Measurements from ENCODE around the gene LRP1.

Gene LRP1

DNA sequence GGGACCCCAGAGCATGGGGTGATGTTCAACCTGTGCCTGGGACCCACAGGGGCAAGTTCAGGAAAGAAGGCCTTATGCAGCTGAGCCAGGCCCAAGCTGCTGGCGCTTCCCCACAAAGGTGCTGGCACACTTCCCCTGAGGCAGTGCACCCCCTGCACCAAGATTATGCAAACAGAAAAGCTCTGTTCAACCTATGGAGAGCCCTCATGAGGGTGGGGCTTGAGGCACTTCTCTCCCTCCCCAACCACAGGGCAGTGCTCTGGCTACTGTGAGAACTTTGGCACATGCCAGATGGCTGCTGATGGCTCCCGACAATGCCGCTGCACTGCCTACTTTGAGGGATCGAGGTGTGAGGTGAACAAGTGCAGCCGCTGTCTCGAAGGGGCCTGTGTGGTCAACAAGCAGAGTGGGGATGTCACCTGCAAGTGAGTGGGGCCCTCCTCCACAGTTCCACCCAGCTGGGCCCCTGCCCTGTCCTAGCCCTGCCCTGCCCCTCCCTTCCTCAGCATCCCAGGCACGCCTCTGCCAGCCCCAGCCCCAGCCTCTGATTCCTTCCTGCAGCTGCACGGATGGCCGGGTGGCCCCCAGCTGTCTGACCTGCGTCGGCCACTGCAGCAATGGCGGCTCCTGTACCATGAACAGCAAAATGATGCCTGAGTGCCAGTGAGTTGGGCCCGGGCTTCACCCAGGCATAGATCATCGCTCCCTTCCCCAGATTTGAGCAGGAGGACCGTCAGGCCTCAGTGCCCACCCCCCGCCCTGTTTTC lies 82.8 kb downstream of the LRP1 start:
- peaks cover 8 to 60% of the 10 kb centered on the region in 2 donors for H3K36me3 ChIP-seq (ENCODE audit: control insufficient read depth in 1 of 2, insufficient read depth in 2 of 2, low read length in 2 of 2)
- no peak overlapping the region for H3K27ac ChIP-seq (ENCODE audit: low read length)
- H3K4me3 ChIP-seq (ENCODE audit: low read depth in 1 of 2, low read length in 2 of 2), result no peak overlapping the region

DNA sequence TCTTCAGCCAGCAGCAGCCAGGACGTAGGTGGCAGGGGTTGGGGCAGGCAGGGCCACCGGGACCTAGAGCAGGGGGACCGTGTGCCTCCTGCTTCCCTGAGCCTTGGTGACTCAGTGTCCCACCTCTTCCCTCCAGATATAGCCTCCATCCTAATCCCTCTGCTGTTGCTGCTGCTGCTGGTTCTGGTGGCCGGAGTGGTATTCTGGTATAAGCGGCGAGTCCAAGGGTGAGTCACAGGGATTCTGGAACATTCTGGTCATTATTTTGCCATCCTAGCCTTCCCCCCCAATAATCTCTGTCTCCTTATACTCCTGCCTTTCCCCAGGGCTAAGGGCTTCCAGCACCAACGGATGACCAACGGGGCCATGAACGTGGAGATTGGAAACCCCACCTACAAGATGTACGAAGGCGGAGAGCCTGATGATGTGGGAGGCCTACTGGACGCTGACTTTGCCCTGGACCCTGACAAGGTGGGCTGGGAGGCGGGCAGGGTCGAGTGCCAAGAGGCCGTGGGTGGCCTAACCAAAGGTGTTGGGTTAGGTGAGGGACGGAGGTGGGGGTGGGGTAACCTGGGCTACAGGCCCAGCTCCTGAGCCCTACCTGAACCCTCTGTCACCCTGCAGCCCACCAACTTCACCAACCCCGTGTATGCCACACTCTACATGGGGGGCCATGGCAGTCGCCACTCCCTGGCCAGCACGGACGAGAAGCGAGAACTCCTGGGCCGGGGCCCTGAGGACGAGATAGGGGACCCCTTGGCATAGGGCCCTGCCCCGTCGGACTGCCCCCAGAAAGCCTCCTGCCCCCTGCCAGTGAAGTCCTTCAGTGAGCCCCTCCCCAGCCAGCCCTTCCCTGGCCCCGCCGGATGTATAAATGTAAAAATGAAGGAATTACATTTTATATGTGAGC lies 83.8 kb downstream of the LRP1 start:
- no peak overlapping the region for H3K4me3 ChIP-seq (ENCODE audit: low read depth in 1 of 2, low read length in 2 of 2)
- peaks cover 3 to 53% of the 10 kb centered on the region in 2 donors for H3K36me3 ChIP-seq (ENCODE audit: control insufficient read depth in 1 of 2, insufficient read depth in 2 of 2, low read length in 2 of 2)
- H3K9me3 ChIP-seq (ENCODE audit: control insufficient read depth in 1 of 2, low read length in 2 of 2), result no peaks in the 10 kb centered on the region
- no peak overlapping the region for H3K27ac ChIP-seq (ENCODE audit: low read length)
- peaks cover 22% of the 10 kb centered on the region for H3K27me3 ChIP-seq (ENCODE audit: low read depth, low read length)
- peaks cover 0 to 38% of the 10 kb centered on the region in 2 donors for H3K4me1 ChIP-seq (ENCODE audit: control insufficient read depth in 1 of 2, insufficient read depth in 2 of 2, low read length in 2 of 2)

More for the DNA sequence above, 82.8 kb downstream of the LRP1 start:
- Histone ChIP-seq H3K4me1 (ENCODE audit: control insufficient read depth in 1 of 2, insufficient read depth in 2 of 2, low read length in 2 of 2) (peaks cover 0 to 31% of the 10 kb centered on the region in 2 donors), H3K27me3 (ENCODE audit: low read depth, low read length) (peaks cover 18% of the 10 kb centered on the region), H3K9me3 (ENCODE audit: control insufficient read depth in 1 of 2, low read length in 2 of 2) (no peaks in the 10 kb centered on the region)

DNA sequence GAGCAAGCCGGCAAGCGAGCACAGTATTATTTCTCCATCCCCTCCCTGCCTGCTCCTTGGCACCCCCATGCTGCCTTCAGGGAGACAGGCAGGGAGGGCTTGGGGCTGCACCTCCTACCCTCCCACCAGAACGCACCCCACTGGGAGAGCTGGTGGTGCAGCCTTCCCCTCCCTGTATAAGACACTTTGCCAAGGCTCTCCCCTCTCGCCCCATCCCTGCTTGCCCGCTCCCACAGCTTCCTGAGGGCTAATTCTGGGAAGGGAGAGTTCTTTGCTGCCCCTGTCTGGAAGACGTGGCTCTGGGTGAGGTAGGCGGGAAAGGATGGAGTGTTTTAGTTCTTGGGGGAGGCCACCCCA lies 84.4 kb downstream of the LRP1 start:
- Histone ChIP-seq H3K27ac (ENCODE audit: low read length) (no peak overlapping the region), H3K4me1 (ENCODE audit: control insufficient read depth in 1 of 2, insufficient read depth in 2 of 2, low read length in 2 of 2) (peaks cover 0 to 45% of the 10 kb centered on the region in 2 donors)

DNA sequence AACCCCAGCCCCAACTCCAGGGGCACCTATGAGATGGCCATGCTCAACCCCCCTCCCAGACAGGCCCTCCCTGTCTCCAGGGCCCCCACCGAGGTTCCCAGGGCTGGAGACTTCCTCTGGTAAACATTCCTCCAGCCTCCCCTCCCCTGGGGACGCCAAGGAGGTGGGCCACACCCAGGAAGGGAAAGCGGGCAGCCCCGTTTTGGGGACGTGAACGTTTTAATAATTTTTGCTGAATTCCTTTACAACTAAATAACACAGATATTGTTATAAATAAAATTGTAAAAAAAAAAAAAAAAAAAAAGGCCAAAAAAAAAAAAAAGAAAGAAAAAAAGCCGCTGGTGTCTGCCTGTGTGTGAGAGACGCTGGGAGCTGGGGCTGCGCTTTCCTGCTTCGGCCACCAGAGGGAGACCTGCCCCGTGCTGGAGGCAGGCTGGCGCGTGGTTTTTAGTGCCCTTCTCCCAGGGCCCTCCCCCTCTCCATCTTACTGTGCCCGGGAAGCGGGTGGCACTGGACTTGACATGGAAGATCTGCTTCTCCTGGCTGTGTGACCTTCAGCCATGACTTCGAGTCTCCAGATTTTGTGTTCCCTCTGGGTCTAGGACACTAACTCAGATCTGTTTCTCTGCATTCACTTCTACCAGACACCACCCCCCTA lies 84.9 kb downstream of the LRP1 start:
- no peak overlapping the region for H3K27ac ChIP-seq (ENCODE audit: low read length)
- H3K27me3 ChIP-seq (ENCODE audit: low read depth, low read length), result peaks cover 33% of the 10 kb centered on the region
- peaks cover 0 to 48% of the 10 kb centered on the region in 2 donors for H3K4me1 ChIP-seq (ENCODE audit: control insufficient read depth in 1 of 2, insufficient read depth in 2 of 2, low read length in 2 of 2)
- peaks cover 3 to 46% of the 10 kb centered on the region in 2 donors for H3K36me3 ChIP-seq (ENCODE audit: control insufficient read depth in 1 of 2, insufficient read depth in 2 of 2, low read length in 2 of 2)
- no peaks in the 10 kb centered on the region for H3K9me3 ChIP-seq (ENCODE audit: control insufficient read depth in 1 of 2, low read length in 2 of 2)
- no peak overlapping the region for H3K4me3 ChIP-seq (ENCODE audit: low read depth in 1 of 2, low read length in 2 of 2)

More for the DNA sequence above, 84.4 kb downstream of the LRP1 start:
- H3K4me3 ChIP-seq (ENCODE audit: low read depth in 1 of 2, low read length in 2 of 2), result no peak overlapping the region
- no peaks in the 10 kb centered on the region for H3K9me3 ChIP-seq (ENCODE audit: control insufficient read depth in 1 of 2, low read length in 2 of 2)
- peaks cover 3 to 50% of the 10 kb centered on the region in 2 donors for H3K36me3 ChIP-seq (ENCODE audit: control insufficient read depth in 1 of 2, insufficient read depth in 2 of 2, low read length in 2 of 2)
- peaks cover 28% of the 10 kb centered on the region for H3K27me3 ChIP-seq (ENCODE audit: low read depth, low read length)

DNA sequence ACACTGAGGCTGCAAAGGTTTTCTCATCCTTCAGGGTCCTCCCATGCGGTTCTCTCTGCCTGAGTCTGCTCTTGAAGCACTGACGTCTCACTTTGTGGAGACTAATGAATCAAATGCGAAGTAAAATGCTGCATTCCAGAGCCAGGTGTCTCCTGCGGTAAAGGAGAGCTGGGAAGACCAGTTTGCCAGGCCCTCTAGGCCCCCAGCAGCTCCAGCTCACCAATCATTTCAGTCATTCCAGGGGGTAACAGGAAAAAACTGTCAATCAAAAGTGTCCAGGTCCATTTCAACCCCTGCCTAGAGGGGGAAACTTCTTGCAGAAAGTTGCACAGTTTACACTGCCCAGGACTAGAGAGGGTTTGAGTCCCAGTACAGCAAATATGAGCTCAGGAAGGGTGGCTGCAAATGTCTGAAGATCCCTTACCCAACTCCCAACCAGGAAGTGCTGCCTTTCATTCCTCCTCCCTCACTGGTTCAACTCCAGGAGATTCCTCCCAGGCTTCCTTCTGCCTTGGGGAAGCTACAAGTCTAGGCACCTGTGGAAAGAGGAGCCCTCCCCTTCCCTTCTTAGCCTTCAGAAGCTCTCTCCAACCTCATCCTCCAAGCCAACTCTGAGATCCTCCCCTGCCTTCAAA lies 85.6 kb downstream of the LRP1 start:
- Histone ChIP-seq H3K27ac (ENCODE audit: low read length) (no peak overlapping the region), H3K27me3 (ENCODE audit: low read depth, low read length) (peaks cover 40% of the 10 kb centered on the region), H3K4me1 (ENCODE audit: control insufficient read depth in 1 of 2, insufficient read depth in 2 of 2, low read length in 2 of 2) (peaks cover 0 to 48% of the 10 kb centered on the region in 2 donors), H3K4me3 (ENCODE audit: low read depth in 1 of 2, low read length in 2 of 2) (no peak overlapping the region), H3K9me3 (ENCODE audit: control insufficient read depth in 1 of 2, low read length in 2 of 2) (no peaks in the 10 kb centered on the region), H3K36me3 (ENCODE audit: control insufficient read depth in 1 of 2, insufficient read depth in 2 of 2, low read length in 2 of 2) (peaks cover 3 to 40% of the 10 kb centered on the region in 2 donors)

DNA sequence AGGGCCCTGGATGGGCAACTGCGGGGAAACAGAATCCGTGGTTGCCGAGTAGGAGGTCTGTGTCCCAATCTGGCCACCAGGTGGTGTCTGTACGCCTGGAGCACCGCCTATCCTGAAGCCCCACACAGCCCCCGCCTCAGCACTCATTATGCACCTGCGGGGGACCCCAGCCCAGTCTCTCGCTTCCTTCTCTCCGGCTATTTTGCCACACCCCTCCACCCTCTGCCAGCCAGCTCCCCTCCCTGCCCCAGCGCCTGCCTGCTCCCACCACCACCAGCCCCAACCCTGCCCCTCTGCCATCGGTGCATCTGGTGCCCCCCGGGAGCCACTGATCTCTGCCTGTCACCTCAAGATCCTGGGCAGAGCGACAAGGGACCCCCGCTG lies 86.1 kb downstream of the LRP1 start:
- peaks cover 3 to 36% of the 10 kb centered on the region in 2 donors for H3K36me3 ChIP-seq (ENCODE audit: control insufficient read depth in 1 of 2, insufficient read depth in 2 of 2, low read length in 2 of 2)
- H3K27ac ChIP-seq (ENCODE audit: low read length), result no peak overlapping the region
- H3K4me3 ChIP-seq (ENCODE audit: low read depth in 1 of 2, low read length in 2 of 2), result no peak overlapping the region
- no peaks in the 10 kb centered on the region for H3K9me3 ChIP-seq (ENCODE audit: control insufficient read depth in 1 of 2, low read length in 2 of 2)
- peaks cover 45% of the 10 kb centered on the region for H3K27me3 ChIP-seq (ENCODE audit: low read depth, low read length)
- peaks cover 0 to 48% of the 10 kb centered on the region in 2 donors for H3K4me1 ChIP-seq (ENCODE audit: control insufficient read depth in 1 of 2, insufficient read depth in 2 of 2, low read length in 2 of 2)

DNA sequence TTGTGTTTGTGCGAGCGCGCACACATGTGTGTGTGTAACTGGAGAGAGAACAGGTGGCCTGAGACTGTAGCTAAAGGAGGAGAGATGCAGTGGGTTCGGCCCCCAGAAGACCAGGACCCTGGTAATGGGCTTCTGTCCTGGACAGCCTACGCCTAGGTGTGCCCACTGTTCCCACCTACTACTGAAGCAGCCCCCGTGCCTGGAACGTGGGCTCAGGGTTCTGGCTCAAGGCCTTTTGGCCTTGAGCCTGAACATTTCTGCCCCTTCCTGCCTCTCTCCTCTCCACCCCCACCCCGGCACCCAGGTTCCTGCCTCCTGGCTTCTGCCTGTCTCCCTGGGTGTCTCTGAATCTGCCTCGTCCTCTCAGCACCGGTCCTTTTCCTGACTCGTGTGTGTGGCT lies 86.8 kb downstream of the LRP1 start:
- H3K4me3 ChIP-seq (ENCODE audit: low read depth in 1 of 2, low read length in 2 of 2), result no peak overlapping the region
- peaks cover 3 to 30% of the 10 kb centered on the region in 2 donors for H3K36me3 ChIP-seq (ENCODE audit: control insufficient read depth in 1 of 2, insufficient read depth in 2 of 2, low read length in 2 of 2)
- no peaks in the 10 kb centered on the region for H3K9me3 ChIP-seq (ENCODE audit: control insufficient read depth in 1 of 2, low read length in 2 of 2)
- no peak overlapping the region for H3K27ac ChIP-seq (ENCODE audit: low read length)
- H3K4me1 ChIP-seq (ENCODE audit: control insufficient read depth in 1 of 2, insufficient read depth in 2 of 2, low read length in 2 of 2), result peaks cover 0 to 48% of the 10 kb centered on the region in 2 donors
- peaks cover 50% of the 10 kb centered on the region for H3K27me3 ChIP-seq (ENCODE audit: low read depth, low read length)

DNA sequence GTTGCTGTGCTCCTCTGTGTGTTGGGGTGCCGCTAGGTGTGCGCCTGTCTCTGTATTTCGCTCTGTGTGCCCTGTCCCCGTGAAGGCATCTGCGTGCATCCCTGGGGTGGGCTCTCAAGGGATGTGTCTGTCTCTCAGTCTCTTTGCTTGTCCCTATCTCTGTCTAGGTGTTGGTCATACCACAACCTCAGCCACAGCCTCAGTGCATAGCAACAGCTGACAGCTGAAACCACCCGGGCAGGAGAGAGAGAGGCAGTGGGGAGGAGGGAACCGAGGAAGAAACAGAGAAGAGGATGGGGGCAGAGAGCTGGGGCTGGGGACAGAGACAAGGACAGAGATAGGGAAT lies 87.4 kb downstream of the LRP1 start:
- Histone ChIP-seq H3K4me1 (ENCODE audit: control insufficient read depth in 1 of 2, insufficient read depth in 2 of 2, low read length in 2 of 2) (peaks cover 0 to 48% of the 10 kb centered on the region in 2 donors), H3K27ac (ENCODE audit: low read length) (no peak overlapping the region), H3K4me3 (ENCODE audit: low read depth in 1 of 2, low read length in 2 of 2) (no peak overlapping the region), H3K27me3 (ENCODE audit: low read depth, low read length) (peaks cover 52% of the 10 kb centered on the region), H3K9me3 (ENCODE audit: control insufficient read depth in 1 of 2, low read length in 2 of 2) (no peaks in the 10 kb centered on the region), H3K36me3 (ENCODE audit: control insufficient read depth in 1 of 2, insufficient read depth in 2 of 2, low read length in 2 of 2) (peaks cover 3 to 24% of the 10 kb centered on the region in 2 donors)

DNA sequence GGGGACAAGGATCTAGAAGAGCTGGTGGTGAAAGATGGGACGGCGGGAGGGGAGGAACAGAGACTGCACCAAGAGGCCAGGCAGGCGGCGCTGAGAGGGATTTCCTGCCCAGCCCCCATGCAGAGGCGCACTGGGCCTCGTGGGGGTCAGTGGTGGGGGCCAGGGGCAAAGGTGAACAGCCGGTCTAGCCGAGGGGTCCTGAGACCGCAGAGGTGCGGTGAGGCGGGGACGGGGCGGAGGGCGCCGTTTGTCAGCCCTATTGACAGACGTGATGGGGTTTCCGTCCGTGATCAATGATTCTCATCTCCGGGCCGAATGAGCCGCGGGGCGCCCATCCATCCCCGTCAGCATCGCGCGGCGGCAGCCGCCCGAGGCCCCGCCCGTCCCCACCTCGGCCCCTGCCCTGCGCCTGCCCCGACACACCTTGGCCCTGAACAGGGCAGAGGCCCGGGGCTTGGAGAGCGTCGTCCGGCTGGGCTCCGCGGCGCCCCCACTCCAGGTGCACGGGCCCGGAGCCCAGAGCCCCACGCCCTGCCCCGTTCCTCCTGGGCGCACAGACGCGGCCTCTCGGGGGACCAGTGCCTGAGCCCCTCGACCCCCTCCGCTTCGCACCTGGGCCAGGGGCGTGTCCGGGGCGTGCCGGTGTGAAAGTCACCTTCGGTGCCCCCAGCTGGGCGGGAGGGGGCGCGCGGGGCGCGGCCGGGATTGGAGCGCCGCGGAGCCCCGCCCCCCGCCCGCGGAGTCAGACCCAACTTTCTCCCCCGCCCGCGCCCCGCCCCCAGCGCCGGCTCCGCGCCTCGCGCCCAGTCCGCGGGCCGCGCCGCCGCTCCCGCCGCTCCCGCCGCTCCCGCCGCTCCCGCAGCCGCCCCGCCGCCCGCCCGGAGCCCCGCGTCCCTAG lies 88.0 kb downstream of the LRP1 start, which contains the start of gene NXPH4:
Gene NXPH4 (plus strand): TSS at position 781 of the 898 bp plus-strand sequence. CDS start 176 bp downstream, outside the sequence.
- peaks cover 0 to 18% of the 10 kb centered on the region in 2 donors for H3K36me3 ChIP-seq (ENCODE audit: control insufficient read depth in 1 of 2, insufficient read depth in 2 of 2, low read length in 2 of 2)
- H3K27me3 ChIP-seq (ENCODE audit: low read depth, low read length), result peaks cover 59% of the 10 kb centered on the region
- peaks cover 0 to 48% of the 10 kb centered on the region in 2 donors for H3K4me1 ChIP-seq (ENCODE audit: control insufficient read depth in 1 of 2, insufficient read depth in 2 of 2, low read length in 2 of 2)
- H3K27ac ChIP-seq (ENCODE audit: low read length), result no peak within 1 kb of the TSS
- peak within 1 kb of the TSS in 1 of 2 donors; percentile 65 for H3K4me3 ChIP-seq (ENCODE audit: low read depth in 1 of 2, low read length in 2 of 2)
- H3K9me3 ChIP-seq (ENCODE audit: control insufficient read depth in 1 of 2, low read length in 2 of 2), result no peaks in the 10 kb centered on the region
